Measurements from ENCODE around the gene CD59.
A peak's percentile ranks its signal among the peaks of the same experiment; 100 is the strongest.
"Not testable (repeated sequence)": the region's sequence is repeated elsewhere in the genome, so short reads cannot be mapped to it uniquely, and the experiment has no call there.

CD59 gene

DNA sequence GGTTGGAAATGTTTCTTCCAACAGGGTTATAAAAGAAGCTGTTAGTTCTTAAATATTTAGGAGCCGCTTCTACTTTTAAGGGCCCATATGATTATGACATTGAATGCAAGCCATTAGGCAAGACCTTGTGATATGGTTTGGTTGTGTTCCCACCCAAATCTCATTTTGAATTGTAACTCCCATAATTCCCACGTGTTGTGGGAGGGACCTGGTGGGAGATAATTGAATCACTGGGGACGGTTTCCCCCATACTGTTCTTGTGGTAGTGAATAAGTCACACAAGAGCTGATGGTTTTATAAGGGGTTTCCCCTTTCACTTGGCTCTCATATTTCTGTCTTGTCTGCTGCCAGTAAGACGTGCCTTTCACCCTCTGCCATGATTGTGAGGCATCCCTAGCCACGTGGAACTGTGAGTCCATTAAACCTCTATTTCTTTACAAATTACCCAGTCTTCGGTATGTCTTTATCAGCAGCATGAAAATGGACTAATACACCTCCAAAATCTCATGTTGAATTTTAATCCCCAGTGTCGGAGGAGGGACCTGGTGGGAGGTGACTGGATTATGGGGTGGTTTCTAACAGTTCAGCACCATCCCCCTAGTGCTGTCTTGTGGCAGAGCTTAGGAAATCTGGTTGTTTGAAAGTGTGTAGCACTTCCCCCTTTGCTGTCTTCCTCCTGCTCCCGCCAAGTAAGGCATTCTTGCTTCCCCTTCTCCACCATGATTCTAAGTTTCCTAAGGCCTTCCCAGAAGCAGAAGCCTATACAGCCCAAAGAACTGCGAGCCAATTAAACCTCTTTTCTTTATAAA, 4.3 kb downstream of the CD59 start:
- TF ChIP-seq, protein P1, sequence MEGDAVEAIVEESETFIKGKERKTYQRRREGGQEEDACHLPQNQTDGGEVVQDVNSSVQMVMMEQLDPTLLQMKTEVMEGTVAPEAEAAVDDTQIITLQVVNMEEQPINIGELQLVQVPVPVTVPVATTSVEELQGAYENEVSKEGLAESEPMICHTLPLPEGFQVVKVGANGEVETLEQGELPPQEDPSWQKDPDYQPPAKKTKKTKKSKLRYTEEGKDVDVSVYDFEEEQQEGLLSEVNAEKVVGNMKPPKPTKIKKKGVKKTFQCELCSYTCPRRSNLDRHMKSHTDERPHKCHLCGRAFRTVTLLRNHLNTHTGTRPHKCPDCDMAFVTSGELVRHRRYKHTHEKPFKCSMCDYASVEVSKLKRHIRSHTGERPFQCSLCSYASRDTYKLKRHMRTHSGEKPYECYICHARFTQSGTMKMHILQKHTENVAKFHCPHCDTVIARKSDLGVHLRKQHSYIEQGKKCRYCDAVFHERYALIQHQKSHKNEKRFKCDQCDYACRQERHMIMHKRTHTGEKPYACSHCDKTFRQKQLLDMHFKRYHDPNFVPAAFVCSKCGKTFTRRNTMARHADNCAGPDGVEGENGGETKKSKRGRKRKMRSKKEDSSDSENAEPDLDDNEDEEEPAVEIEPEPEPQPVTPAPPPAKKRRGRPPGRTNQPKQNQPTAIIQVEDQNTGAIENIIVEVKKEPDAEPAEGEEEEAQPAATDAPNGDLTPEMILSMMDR (IDR thresholded peaks at IDR 0.05; ENCODE audit: low read depth, low read length), result no peak
- DNase-seq (ENCODE audit: extremely low read depth, low read depth), result no peak

DNA sequence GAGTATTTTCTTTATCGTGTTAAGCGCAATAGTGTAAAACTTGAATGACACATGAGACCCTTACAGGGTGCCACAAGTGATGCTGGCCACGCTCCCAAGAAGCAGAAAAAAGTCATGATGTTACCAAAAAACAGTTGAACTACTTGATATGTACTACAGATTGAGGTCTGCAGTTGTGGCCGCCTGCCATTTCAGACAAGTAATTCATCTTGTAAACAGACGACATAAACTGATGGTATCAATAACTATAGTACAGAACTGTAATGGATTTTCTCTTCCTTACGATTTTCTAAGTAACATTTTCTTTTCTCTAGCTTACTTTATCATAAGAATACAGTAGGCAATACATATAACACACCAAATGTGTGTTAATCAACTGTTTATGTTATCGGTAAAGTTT, 5.5 kb downstream of the CD59 start:
- no peak for DNase-seq (ENCODE audit: extremely low read depth, low read depth)

DNA sequence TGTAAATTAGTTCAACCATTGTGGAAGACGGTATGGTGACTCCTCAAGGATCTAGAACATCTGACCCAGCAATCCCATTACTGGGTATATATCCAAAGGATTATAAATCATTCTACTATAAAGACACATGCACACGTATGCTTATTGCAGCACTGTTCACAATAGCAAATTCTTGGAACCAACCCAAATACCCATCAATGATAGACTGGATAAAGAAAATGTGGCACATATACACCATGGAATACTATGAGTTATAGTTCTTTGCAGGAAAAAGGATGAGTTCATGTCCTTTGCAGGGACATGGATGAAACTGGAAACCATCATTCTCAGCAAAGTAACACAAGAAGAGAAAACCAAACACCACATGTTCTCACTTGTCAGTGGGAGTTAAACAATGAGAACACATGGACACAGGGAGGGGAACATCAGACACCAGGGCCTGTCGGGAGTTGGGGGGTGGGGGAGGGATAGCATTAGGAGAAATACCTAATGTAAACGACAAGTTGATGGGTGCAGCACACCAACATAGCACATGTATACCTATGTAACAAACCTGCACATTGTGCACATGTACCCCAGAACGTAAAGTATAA, 7.1 kb downstream of the CD59 start:
- not testable (repeated sequence) for DNase-seq (ENCODE audit: extremely low read depth, low read depth)

More for the DNA sequence above, 5.5 kb downstream of the CD59 start:
- TF ChIP-seq, protein P1 (IDR thresholded peaks at IDR 0.05; ENCODE audit: low read depth, low read length), result no peak

DNA sequence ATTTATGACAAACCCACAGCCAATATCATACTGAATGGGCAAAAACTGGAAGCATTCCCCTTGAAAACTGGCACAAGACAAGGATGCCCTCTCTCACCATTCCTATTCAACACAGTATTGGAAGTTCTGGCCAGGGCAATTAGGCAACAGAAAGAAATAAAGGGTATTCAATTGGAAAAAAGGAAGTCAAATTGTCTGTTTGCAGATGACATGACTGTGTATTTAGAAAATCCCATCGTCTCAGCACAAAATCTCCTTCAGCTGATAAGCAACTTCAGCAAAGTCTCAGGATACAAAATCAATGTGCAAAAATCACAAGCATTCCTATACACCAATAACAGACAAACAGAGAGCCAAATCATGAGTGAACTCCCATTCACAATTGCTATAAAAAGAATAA, 8.7 kb downstream of the CD59 start:
- not testable (repeated sequence) for DNase-seq (ENCODE audit: extremely low read depth, low read depth)

DNA sequence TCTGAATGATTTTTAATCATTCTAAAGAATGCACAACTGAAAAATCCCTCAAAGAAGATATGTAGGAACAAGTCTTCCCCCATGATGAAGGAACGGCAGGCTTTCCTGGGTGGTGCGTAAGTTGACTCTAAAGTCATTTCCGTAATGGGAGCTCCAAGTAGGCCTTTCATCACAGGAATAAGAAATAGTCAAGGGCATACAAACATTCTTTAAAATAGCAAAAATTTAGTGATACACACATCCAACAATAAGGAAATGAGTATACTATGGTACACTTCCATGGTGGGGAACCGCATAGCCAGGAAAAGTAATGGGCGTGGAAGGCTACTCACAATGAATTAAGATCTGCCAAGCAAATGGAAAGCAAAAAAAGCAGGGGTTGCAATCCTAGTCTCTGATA, 10.7 kb downstream of the CD59 start:
- TF ChIP-seq, protein P1 (IDR thresholded peaks at IDR 0.05; ENCODE audit: low read depth, low read length), result no peak
- DNase-seq (ENCODE audit: extremely low read depth, low read depth), result no peak

DNA sequence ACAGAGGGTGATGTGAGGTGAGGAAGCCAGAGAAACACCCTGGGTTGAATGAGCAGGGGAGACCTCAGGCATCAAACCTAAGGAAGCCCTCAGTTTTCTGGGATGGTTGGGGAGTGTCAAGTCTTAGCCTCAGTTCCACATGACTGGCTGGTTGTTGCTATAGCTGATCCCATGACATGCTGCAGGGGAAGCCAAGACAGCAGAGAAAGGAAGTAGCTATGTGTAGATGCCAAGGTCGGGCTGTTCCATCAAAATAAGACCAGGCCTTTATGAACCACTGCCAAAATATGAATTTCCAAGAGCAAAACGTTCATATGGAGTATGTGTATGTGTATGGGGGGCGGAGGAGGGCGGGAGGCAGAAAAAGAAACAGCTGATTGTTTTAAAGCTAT, 11.6 kb downstream of the CD59 start:
- TF ChIP-seq, protein P1 (IDR thresholded peaks at IDR 0.05; ENCODE audit: low read depth, low read length), result no peak
- DNase-seq (ENCODE audit: extremely low read depth, low read depth), result no peak

DNA sequence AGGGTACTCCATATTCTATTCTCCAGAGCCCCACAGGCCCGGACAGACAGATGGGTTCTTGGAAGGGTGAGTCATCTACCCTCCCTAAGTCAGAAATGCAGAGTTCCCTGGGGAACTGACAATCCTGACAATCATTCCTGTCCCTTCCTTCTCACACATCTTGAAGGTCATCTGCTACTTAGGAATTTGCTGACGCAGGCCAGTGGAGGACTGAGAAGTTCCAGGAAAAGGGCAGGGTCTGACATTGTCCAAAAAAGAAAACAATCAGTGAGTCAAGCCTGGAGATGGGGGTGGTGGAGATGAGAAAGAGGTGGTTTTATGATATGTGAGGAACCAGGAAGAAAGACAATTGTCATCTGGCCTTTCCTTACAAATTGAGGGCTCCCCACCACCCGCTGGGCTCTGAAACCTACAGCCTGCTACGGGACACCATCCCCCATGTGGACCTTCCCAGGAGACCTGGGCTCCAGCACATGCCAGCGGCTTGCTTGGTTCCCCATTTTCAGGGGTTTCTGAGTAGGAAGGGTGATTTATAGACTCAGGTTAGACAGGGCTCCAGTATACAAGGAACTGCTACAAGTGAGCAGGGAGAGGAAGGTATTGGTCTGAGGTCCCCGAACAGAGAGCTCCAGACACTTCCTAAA, 12.9 kb downstream of the CD59 start:
- TF ChIP-seq, protein P1 (IDR thresholded peaks at IDR 0.05; ENCODE audit: low read depth, low read length), result no peak

DNA sequence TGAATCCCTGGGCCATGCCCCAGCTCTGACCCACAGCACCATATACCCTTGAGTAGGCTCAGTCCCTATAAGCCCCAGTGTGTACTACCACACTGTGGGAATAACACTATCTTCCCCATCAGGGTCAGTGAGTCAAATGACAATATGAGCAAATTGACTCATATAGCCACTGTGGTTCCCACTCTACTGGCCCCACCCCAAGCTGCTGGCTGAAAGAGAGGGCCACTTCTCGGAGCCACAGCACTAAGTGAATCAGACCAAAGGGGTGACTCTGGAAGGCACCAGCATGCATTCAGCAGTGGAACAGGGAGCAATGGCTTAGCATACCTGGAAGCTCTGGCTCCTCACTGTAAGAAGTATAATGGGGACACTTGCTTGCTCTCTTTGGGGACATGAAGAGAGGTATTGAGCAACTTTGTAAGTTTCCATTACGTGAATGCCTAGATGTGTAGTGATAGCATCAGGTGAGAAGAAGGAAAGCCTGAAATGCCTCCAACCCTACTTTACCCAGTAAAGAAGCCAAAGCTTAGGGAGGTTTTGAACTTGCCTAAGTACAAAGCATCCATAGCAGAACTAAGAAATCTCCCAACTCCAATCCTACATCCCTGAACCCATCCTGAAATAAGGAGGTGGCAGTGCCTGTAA, 13.5 kb downstream of the CD59 start:
- TF ChIP-seq, protein P1 (IDR thresholded peaks at IDR 0.05; ENCODE audit: low read depth, low read length), result no peak
- DNase-seq (ENCODE audit: extremely low read depth, low read depth), result no peak

More for the DNA sequence above, 12.9 kb downstream of the CD59 start:
- DNase-seq (ENCODE audit: extremely low read depth, low read depth), result peak; percentile 83

Data from AG09319 (cell line).